Psoas muscle (tissue), 8 donors: ENCODE results near the gene CELSR3. TPM values are rescaled to one million over a fixed set of nuclear protein-coding genes. Genes with fewer than 3 reads are reported as not detected.
A peak's percentile ranks its signal among the peaks of the same experiment; 100 is the strongest.

Experiments
- ATAC-seq, 4 donors: fragments of 200-7000 bp; cut with Tn5 transposase; one replicate each; pipeline ENCODE4 v1.9.1; 2020; ENCODE audit warnings: moderate library complexity in 3 of 4, mild to moderate bottlenecking in 2 of 4
- DNase-seq, 2 donors: peaks; one replicate each; pipeline ENCODE4 v3.0.0-alpha.2; 2020
- H3K27ac ChIP-seq: fragments of 200-600 bp; one replicate; pipeline ENCODE4 v1.8.0; 2022
- H3K27me3 ChIP-seq, 3 donors: fragments of 200-600 bp in 1 of 3; one replicate each; pipeline versions ENCODE4 v1.6.1 to v1.8.0; 2013 to 2022; ENCODE audit warnings: low read length in 2 of 3, mild to moderate bottlenecking in 2 of 3, moderate library complexity in 1 of 3; ENCODE audit not compliant: insufficient read depth in 3 of 3
- H3K36me3 ChIP-seq, 2 donors: fragments of 200-600 bp in 1 of 2; one replicate each; pipeline versions ENCODE4 v1.6.1 to v1.8.0; 2013 to 2022; ENCODE audit warnings: low read depth in 1 of 2, mild to moderate bottlenecking in 1 of 2, moderate library complexity in 1 of 2; ENCODE audit not compliant: insufficient read depth in 1 of 2
- H3K4me1 ChIP-seq: fragments of 200-600 bp; one replicate; pipeline ENCODE4 v1.8.0; 2022
- H3K4me3 ChIP-seq: fragments of 200-600 bp; one replicate; pipeline ENCODE4 v1.8.0; 2022; ENCODE audit warnings: mild to moderate bottlenecking
- H3K9me3 ChIP-seq: fragments of 200-600 bp; one replicate; pipeline ENCODE4 v1.8.0; 2022
- WGBS, 3 donors: extraction: QIAGEN DNeasy Blood & Tissue Kit; methylation state at CpG; one replicate each; pipeline versions ENCODE4 v1.1.6 to v1.1.7; 2013; 5-methylcytosine and 5-hydroxymethylcytosine counted together
- intact Hi-C, 2 donors: fragments of 100-400 bp; cut with DNase I; formaldehyde crosslinking; loops; one replicate each; pipeline versions ENCODE4 v1.11.0 to v1.14.2; 2022
- polyA plus RNA-seq, 3 donors: library from polyadenylated mRNA; stranded (reverse); fragments of 200-250 nt; gene quantifications; one replicate each; pipeline ENCODE4 v1.2.3, GENCODE V29; 2013
- total RNA-seq, 4 donors: library from RNA; stranded (reverse); fragmentation: NEBNext Ultra II Directional in 2 of 4; extraction: Animal tissue kit (Norgen Biotek cat#: 25700) in 2 of 4; gene quantifications; one replicate each; pipeline versions ENCODE4 v1.2.1 to v1.2.4, GENCODE V29; 2021 to 2023
- TF ChIP-seq, protein P1 (sequence below): fragments of 200-600 bp; IDR thresholded peaks from one replicate; pipeline ENCODE4 v1.8.0; 2022; ENCODE audit warnings: antibody characterized with exemption
- donor health status: healthy with polysubstance abuse.
- donor health status: DM: no; HTN: no; CAD: no; lungs with moderate emphysema.
- donor health status: Bipolar disorder and iron deficiency.
- donor health status: healthy.
- donor health status: DM: yes; HTN: yes; CAD: no.
- donor health status: DM: no; HTN: no; CAD: no.
- donor health status: DM: no; HTN: no; CAD: no.
- donor health status: DM: yes; HTN: yes; CAD: no.

CELSR3 gene
- total and polyA plus RNA-seq, 7 donors = 0.04 to 0.21 (median 0.14) TPM

DNA sequence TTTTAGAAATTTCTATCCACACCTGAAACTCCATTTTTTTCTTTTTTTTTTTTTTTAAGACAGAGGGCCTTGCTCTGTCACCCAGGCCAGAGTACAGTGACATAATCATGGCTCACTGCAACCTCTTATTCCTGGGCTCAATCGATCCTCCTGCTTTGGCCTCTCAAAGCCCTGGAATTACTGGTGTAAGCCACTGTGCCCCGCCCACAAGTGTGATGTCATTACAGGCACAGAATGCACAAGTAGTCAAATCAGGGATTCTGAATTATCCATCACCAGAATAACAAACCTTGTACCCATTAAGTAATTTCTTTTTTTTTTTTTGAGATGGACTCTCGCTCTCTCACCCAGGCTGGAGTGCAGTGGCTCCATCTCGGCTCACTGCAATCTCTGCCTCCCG is 55.2 kb downstream of the CELSR3 start:
- 94 to 96% (median 95%) methylated on average over 5 of the region's 5 CpGs for WGBS, 3 donors
- Histone ChIP-seq H3K27me3 (no peaks in the 10 kb centered on the region), H3K4me1 (peaks cover 29% of the 10 kb centered on the region), H3K36me3 (peaks cover 18 to 62% of the 10 kb centered on the region in 2 donors), H3K9me3 (no peaks in the 10 kb centered on the region), H3K27ac (peak overlapping the region; percentile 91), H3K4me3 (peak overlapping the region; percentile 97)
- ATAC-seq = no peak
- intact Hi-C loops = no loop called here
- TF ChIP-seq, protein P1, sequence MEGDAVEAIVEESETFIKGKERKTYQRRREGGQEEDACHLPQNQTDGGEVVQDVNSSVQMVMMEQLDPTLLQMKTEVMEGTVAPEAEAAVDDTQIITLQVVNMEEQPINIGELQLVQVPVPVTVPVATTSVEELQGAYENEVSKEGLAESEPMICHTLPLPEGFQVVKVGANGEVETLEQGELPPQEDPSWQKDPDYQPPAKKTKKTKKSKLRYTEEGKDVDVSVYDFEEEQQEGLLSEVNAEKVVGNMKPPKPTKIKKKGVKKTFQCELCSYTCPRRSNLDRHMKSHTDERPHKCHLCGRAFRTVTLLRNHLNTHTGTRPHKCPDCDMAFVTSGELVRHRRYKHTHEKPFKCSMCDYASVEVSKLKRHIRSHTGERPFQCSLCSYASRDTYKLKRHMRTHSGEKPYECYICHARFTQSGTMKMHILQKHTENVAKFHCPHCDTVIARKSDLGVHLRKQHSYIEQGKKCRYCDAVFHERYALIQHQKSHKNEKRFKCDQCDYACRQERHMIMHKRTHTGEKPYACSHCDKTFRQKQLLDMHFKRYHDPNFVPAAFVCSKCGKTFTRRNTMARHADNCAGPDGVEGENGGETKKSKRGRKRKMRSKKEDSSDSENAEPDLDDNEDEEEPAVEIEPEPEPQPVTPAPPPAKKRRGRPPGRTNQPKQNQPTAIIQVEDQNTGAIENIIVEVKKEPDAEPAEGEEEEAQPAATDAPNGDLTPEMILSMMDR = no peak
- no peak for DNase-seq

DNA sequence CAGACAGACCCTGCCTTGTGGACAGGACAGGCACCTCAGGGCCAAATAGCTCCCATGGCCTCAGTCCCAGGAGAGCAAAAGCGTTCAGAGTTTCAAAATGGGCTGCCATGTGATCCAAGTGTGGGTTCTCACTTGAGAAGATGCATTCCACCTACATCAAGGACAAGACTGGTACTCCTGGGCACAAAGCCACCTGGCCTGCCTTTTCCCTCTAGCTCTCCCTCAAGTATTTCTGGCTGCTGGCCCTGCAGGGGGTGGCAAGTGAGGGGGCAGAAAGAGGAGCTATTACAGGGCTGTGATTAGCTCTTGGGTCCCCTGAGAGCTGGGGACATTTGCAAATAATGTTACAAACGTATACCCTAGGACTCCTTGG is 61.1 kb downstream of the CELSR3 start:
- Histone ChIP-seq H3K36me3 (peaks cover 31 to 81% of the 10 kb centered on the region in 2 donors), H3K27me3 (no peaks in the 10 kb centered on the region), H3K4me3 (peak overlapping the region; percentile 25), H3K27ac (peak overlapping the region; percentile 94), H3K9me3 (no peaks in the 10 kb centered on the region), H3K4me1 (peaks cover 62% of the 10 kb centered on the region)
- peak; percentile 80 to 92 for DNase-seq
- ATAC-seq = peak; percentile 63 to 74 (median 66)
- intact Hi-C loops = no loop called here
- WGBS, 3 donors = 16 to 38% (median 22%) methylated on average over 2 of the region's 2 CpGs
- TF ChIP-seq, protein P1 = no peak

DNA sequence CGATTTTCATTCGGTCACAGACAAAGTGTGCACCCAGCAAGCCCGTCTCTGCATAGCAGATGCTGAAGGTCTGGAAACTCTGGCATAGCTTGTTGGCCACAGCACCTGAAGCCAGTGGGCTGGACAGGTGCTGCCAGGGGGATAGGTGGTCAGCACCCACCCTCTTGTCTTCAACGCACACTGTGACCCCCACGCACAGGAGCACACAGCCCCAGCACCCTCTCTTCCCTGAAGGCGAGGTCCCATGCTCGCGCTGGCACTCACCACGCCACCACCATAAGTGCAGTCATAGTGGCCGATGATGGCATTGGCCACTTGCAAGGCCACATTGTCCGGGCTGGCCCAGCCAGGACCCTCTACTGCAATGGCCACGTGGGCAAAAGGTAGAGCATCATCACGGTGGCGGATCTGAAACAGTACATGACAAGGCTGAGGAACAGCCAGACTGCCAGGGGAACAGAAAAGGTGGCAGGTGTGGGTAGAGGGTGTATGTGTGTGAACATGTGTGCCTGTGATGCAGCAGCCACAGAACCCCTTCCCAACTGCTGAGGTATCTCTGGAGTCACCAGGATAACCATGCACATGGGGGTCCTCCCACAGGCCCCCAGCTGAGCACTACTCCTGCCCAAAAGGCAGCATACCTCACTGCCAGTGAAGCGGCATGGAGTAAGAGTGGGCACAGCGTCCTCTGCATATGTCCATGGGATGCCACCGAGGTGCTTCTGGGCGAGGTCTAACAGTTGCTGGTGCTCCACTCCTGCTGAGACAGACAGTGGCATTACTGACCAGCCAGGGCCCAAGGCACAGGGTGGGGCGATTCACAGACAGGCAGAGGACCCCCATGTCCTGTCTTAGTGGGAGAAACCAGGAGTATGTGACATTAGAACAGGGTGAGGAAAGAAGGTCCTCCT is 61.7 kb downstream of the CELSR3 start:
- WGBS, 3 donors = 84 to 92% (median 88%) methylated on average over 19 of the region's 19 CpGs
- Histone ChIP-seq H3K9me3 (no peaks in the 10 kb centered on the region), H3K4me1 (peaks cover 67% of the 10 kb centered on the region), H3K4me3 (peak overlapping the region; percentile 25), H3K36me3 (peaks cover 31 to 75% of the 10 kb centered on the region in 2 donors), H3K27ac (peak overlapping the region; percentile 94), H3K27me3 (no peaks in the 10 kb centered on the region)
- DNase-seq (no peak), ATAC-seq (peak in 1 of 4 donors; percentile 4)
- TF ChIP-seq, protein P1 = no peak
- intact Hi-C loops = no loop called here

DNA sequence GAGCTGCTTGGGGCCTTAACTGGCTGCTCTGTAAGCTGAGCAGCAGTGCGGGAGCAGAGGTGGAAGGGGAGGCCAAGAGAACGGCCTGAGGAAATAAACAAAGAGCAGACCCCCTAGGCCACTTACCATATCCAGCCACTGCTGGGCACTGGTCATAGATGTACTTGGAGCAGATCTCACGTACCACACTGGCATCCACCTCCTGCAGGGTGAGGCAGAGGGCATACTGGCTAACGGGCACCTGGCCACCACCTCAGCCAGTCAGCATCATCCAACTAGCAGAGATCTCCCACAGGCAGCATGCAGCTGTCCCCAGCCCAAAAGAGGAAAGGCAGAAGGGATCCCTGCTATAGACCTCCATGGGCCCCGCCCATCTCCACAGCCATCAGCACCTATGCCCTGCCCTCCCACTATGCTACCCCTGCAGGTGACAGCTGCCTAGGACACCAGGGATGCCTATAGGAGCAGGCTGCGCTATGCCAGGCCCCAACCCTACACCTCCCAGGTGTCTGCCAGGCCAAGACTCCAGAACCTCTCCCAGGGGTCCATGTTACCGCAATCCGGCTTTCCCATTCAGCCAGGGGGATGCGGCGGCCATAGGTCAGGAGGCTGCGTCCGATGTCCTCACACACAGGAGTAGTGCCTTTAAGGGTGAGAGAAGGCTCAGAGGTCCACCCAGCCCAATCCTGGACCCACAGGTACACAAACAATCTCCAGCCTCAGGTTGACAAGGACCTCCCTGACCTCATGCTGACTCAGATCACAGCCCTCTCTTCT is 63.0 kb downstream of the CELSR3 start:
- intact Hi-C loops = no loop called here
- peak in 1 of 2 donors; percentile 45 for DNase-seq

More for the DNA sequence above, 63.0 kb downstream of the CELSR3 start:
- Histone ChIP-seq H3K36me3 (peaks cover 29 to 62% of the 10 kb centered on the region in 2 donors), H3K27ac (peak overlapping the region; percentile 94), H3K27me3 (no peaks in the 10 kb centered on the region), H3K4me1 (peaks cover 71% of the 10 kb centered on the region), H3K4me3 (peak overlapping the region; percentile 2), H3K9me3 (no peaks in the 10 kb centered on the region)
- WGBS, 3 donors = 75 to 80% (median 78%) methylated on average over 12 of the region's 12 CpGs
- ATAC-seq = peak in 1 of 4 donors; percentile 16
- TF ChIP-seq, protein P1 = no peak
